ENCODE data around the gene INPP4B. TPM values are rescaled to one million over a fixed set of nuclear protein-coding genes. Genes with fewer than 3 reads are reported as not detected.

The INPP4B gene
- polyA plus RNA-seq (2013, experiment 1 of 2), result 0.21 TPM
- 0.20 TPM for polyA plus RNA-seq (2013, experiment 2 of 2)

GRCh38 chr4:142846108-142846728 lies at the start of gene INPP4B:
INPP4B (minus strand) TSS chr4:142846301.
- Histone ChIP-seq H3K36me3 (ENCODE audit: control insufficient read depth, insufficient read depth, low read length) (no peaks in the 10 kb centered on the region), H3K56ac (ENCODE audit: low read length) (peak within 1 kb of the TSS; percentile 17), H2BK5ac (ENCODE audit: low read length) (no peak within 1 kb of the TSS), H2AK5ac (ENCODE audit: low read length) (no peak within 1 kb of the TSS), H3K18ac (ENCODE audit: low read length) (no peak within 1 kb of the TSS), H3K79me1 (ENCODE audit: low read length) (no peaks in the 10 kb centered on the region), H3K4ac (ENCODE audit: low read depth, low read length) (no peak within 1 kb of the TSS), H3K27ac (ENCODE audit: low read depth, low read length) (no peak within 1 kb of the TSS), H3K4me2 (ENCODE audit: low read length) (peak within 1 kb of the TSS; percentile 86), H3K4me1 (ENCODE audit: control insufficient read depth, low read depth, low read length) (no peaks in the 10 kb centered on the region), H4K8ac (ENCODE audit: low read depth, low read length) (no peak within 1 kb of the TSS), H3K23ac (ENCODE audit: low read length) (peak within 1 kb of the TSS; percentile 45), H2BK15ac (replicated peaks; ENCODE audit: low read depth) (no peak within 1 kb of the TSS), H4K5ac (ENCODE audit: low read length) (no peak within 1 kb of the TSS), H3K9ac (ENCODE audit: low read length) (peak within 1 kb of the TSS; percentile 34), H3K27me3 (ENCODE audit: insufficient read depth, low read length, poor library complexity) (peaks cover 21% of the 10 kb centered on the region), H3K4me3 (ENCODE audit: low read length) (peak within 1 kb of the TSS; percentile 16), H2BK120ac (ENCODE audit: low read depth, low read length) (no peak within 1 kb of the TSS), H3K79me2 (ENCODE audit: control insufficient read depth, insufficient read depth, low read length) (no peaks in the 10 kb centered on the region)
- WGBS (ENCODE audit: extremely low coverage, insufficient coverage, low lambda C conversion rate), result no CpG with 5 or more reads among the region's 55 CpGs
- peak; percentile 70 for DNase-seq

GRCh38 chr4:142893012-142893411 lies 46.9 kb upstream of the INPP4B start:
- Histone ChIP-seq H2BK15ac (replicated peaks; ENCODE audit: low read depth) (no peak overlapping the region), H3K9ac (ENCODE audit: low read length) (no peak overlapping the region), H2BK5ac (ENCODE audit: low read length) (no peak overlapping the region), H3K56ac (ENCODE audit: low read length) (no peak overlapping the region), H3K79me1 (ENCODE audit: low read length) (no peaks in the 10 kb centered on the region), H2BK120ac (ENCODE audit: low read depth, low read length) (no peak overlapping the region), H3K4me2 (ENCODE audit: low read length) (no peak overlapping the region), H3K18ac (ENCODE audit: low read length) (no peak overlapping the region), H3K27me3 (ENCODE audit: insufficient read depth, low read length, poor library complexity) (no peaks in the 10 kb centered on the region), H3K27ac (ENCODE audit: low read depth, low read length) (no peak overlapping the region), H3K36me3 (ENCODE audit: control insufficient read depth, insufficient read depth, low read length) (no peaks in the 10 kb centered on the region), H3K4me3 (ENCODE audit: low read length) (no peak overlapping the region), H3K4me1 (ENCODE audit: control insufficient read depth, low read depth, low read length) (no peaks in the 10 kb centered on the region), H3K4ac (ENCODE audit: low read depth, low read length) (no peak overlapping the region), H4K8ac (ENCODE audit: low read depth, low read length) (no peak overlapping the region), H3K79me2 (ENCODE audit: control insufficient read depth, insufficient read depth, low read length) (no peaks in the 10 kb centered on the region), H3K23ac (ENCODE audit: low read length) (no peak overlapping the region), H4K5ac (ENCODE audit: low read length) (no peak overlapping the region), H2AK5ac (ENCODE audit: low read length) (no peak overlapping the region)
- no peak for DNase-seq
- no CpG with 5 or more reads among the region's 3 CpGs for WGBS (ENCODE audit: extremely low coverage, insufficient coverage, low lambda C conversion rate)

DNA sequence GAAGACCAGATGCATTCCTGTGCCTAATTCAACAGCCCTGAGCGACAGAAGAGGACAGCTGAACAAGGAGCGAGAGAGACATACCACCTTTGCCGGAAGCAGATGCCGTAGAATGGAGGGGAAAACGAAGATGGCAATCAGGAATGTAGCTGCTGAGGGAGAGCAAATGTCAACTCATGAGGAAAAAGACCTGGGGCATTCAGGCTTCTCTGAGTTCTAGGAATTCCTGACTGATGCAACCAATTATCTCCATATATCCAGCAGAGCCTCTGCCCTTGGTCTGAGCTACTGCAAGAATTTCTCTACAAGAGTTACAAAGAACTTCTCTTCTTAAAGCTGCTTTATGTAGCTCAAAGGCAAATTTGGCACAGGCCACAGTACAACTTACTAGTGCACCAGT lies 40.5 kb upstream of the INPP4B start:
- no peak overlapping the region for H3K23ac ChIP-seq (ENCODE audit: low read length)
- no peak overlapping the region for H3K18ac ChIP-seq (ENCODE audit: low read length)
- H3K36me3 ChIP-seq (ENCODE audit: control insufficient read depth, insufficient read depth, low read length), result no peaks in the 10 kb centered on the region
- H2AK5ac ChIP-seq (ENCODE audit: low read length), result no peak overlapping the region
- no peaks in the 10 kb centered on the region for H3K4me1 ChIP-seq (ENCODE audit: control insufficient read depth, low read depth, low read length)
- no peak overlapping the region for H3K4me3 ChIP-seq (ENCODE audit: low read length)
- WGBS (ENCODE audit: extremely low coverage, insufficient coverage, low lambda C conversion rate), result no CpG with 5 or more reads among the region's 5 CpGs
- H2BK120ac ChIP-seq (ENCODE audit: low read depth, low read length), result no peak overlapping the region
- no peak overlapping the region for H2BK15ac ChIP-seq (replicated peaks; ENCODE audit: low read depth)
- H3K79me2 ChIP-seq (ENCODE audit: control insufficient read depth, insufficient read depth, low read length), result no peaks in the 10 kb centered on the region
- H4K8ac ChIP-seq (ENCODE audit: low read depth, low read length), result no peak overlapping the region
- DNase-seq, result peak; percentile 84
- no peak overlapping the region for H3K27ac ChIP-seq (ENCODE audit: low read depth, low read length)
- no peak overlapping the region for H2BK5ac ChIP-seq (ENCODE audit: low read length)
- H3K4me2 ChIP-seq (ENCODE audit: low read length), result no peak overlapping the region
- no peak overlapping the region for H4K5ac ChIP-seq (ENCODE audit: low read length)
- H3K9ac ChIP-seq (ENCODE audit: low read length), result no peak overlapping the region
- H3K56ac ChIP-seq (ENCODE audit: low read length), result no peak overlapping the region
- no peak overlapping the region for H3K4ac ChIP-seq (ENCODE audit: low read depth, low read length)
- H3K27me3 ChIP-seq (ENCODE audit: insufficient read depth, low read length, poor library complexity), result no peaks in the 10 kb centered on the region
- H3K79me1 ChIP-seq (ENCODE audit: low read length), result no peaks in the 10 kb centered on the region

GRCh38 chr4:142883040-142883832 lies 37.1 kb upstream of the INPP4B start:
- no peaks in the 10 kb centered on the region for H3K4me1 ChIP-seq (ENCODE audit: control insufficient read depth, low read depth, low read length)
- H3K18ac ChIP-seq (ENCODE audit: low read length), result no peak overlapping the region
- H2BK120ac ChIP-seq (ENCODE audit: low read depth, low read length), result no peak overlapping the region
- H4K8ac ChIP-seq (ENCODE audit: low read depth, low read length), result no peak overlapping the region
- H3K56ac ChIP-seq (ENCODE audit: low read length), result no peak overlapping the region
- no peak overlapping the region for H3K4me3 ChIP-seq (ENCODE audit: low read length)
- H2BK5ac ChIP-seq (ENCODE audit: low read length), result no peak overlapping the region
- H3K23ac ChIP-seq (ENCODE audit: low read length), result no peak overlapping the region
- H3K4me2 ChIP-seq (ENCODE audit: low read length), result no peak overlapping the region
- WGBS (ENCODE audit: extremely low coverage, insufficient coverage, low lambda C conversion rate), result no CpG with 5 or more reads among the region's 4 CpGs
- H3K27me3 ChIP-seq (ENCODE audit: insufficient read depth, low read length, poor library complexity), result no peaks in the 10 kb centered on the region
- H2BK15ac ChIP-seq (replicated peaks; ENCODE audit: low read depth), result no peak overlapping the region
- no peak overlapping the region for H2AK5ac ChIP-seq (ENCODE audit: low read length)
- DNase-seq, result peak; percentile 49
- H4K5ac ChIP-seq (ENCODE audit: low read length), result no peak overlapping the region
- no peaks in the 10 kb centered on the region for H3K36me3 ChIP-seq (ENCODE audit: control insufficient read depth, insufficient read depth, low read length)
- no peaks in the 10 kb centered on the region for H3K79me2 ChIP-seq (ENCODE audit: control insufficient read depth, insufficient read depth, low read length)
- no peak overlapping the region for H3K9ac ChIP-seq (ENCODE audit: low read length)
- H3K79me1 ChIP-seq (ENCODE audit: low read length), result no peaks in the 10 kb centered on the region
- H3K4ac ChIP-seq (ENCODE audit: low read depth, low read length), result no peak overlapping the region
- no peak overlapping the region for H3K27ac ChIP-seq (ENCODE audit: low read depth, low read length)

DNA sequence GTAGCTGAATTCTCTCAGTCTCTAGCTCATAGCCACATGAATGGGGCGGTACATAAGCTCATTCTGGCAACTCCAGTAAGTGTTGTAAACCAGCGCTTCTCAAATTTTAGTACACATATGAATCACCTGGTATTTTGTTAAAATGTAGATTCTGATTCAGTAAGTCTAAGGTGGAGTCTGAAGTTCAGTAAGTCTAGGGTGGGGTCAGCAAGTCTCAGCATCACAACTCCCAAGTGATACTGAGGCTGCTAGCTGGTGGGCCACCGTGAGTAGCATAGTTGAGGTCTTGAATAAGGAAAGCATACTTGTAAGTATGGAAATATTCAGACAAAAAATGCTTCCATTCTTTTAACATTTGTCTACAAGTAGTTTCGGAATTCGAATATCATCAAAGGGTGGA lies 36.1 kb upstream of the INPP4B start:
- Histone ChIP-seq H3K27me3 (ENCODE audit: insufficient read depth, low read length, poor library complexity) (no peaks in the 10 kb centered on the region), H3K4me1 (ENCODE audit: control insufficient read depth, low read depth, low read length) (no peaks in the 10 kb centered on the region)
- WGBS (ENCODE audit: extremely low coverage, insufficient coverage, low lambda C conversion rate), result no CpG with 5 or more reads among the region's 5 CpGs

More for the DNA sequence above, 36.1 kb upstream of the INPP4B start:
- no peak overlapping the region for H2AK5ac ChIP-seq (ENCODE audit: low read length)
- no peaks in the 10 kb centered on the region for H3K79me1 ChIP-seq (ENCODE audit: low read length)
- no peak overlapping the region for H3K4ac ChIP-seq (ENCODE audit: low read depth, low read length)
- no peak overlapping the region for H3K27ac ChIP-seq (ENCODE audit: low read depth, low read length)
- H3K79me2 ChIP-seq (ENCODE audit: control insufficient read depth, insufficient read depth, low read length), result no peaks in the 10 kb centered on the region
- H3K4me2 ChIP-seq (ENCODE audit: low read length), result no peak overlapping the region
- H2BK15ac ChIP-seq (replicated peaks; ENCODE audit: low read depth), result no peak overlapping the region
- H2BK120ac ChIP-seq (ENCODE audit: low read depth, low read length), result no peak overlapping the region
- no peak for DNase-seq
- no peak overlapping the region for H4K8ac ChIP-seq (ENCODE audit: low read depth, low read length)
- no peak overlapping the region for H3K56ac ChIP-seq (ENCODE audit: low read length)
- no peak overlapping the region for H3K4me3 ChIP-seq (ENCODE audit: low read length)
- no peak overlapping the region for H3K23ac ChIP-seq (ENCODE audit: low read length)
- H3K9ac ChIP-seq (ENCODE audit: low read length), result no peak overlapping the region
- no peak overlapping the region for H3K18ac ChIP-seq (ENCODE audit: low read length)
- no peaks in the 10 kb centered on the region for H3K36me3 ChIP-seq (ENCODE audit: control insufficient read depth, insufficient read depth, low read length)
- H4K5ac ChIP-seq (ENCODE audit: low read length), result no peak overlapping the region
- no peak overlapping the region for H2BK5ac ChIP-seq (ENCODE audit: low read length)
